Stimulated activated memory B cell treated with anti-CD40 and anti-IgM and Interleukin-4, amounts not matched to agents 10 μg/mL and 1 μg/mL and 100 μg/mL, for 72 hours (primary cell): ENCODE data around the gene ERG28.
A peak's percentile ranks its signal among the peaks of the same experiment; 100 is the strongest.
"Not testable (repeated sequence)": the region's sequence is repeated elsewhere in the genome, so short reads cannot be mapped to it uniquely, and the experiment has no call there.

Experiments used
- ATAC-seq: fragments of 150-1000 bp; cut with Tn5 transposase; 2 replicates; pipeline ENCODE4 v1.10.0; 2021
- H3K27ac Mint-ChIP-seq: one replicate; pipeline ENCODE4 v1.8.0; 2022; ENCODE audit warnings: mild to moderate bottlenecking, mixed read lengths
- H3K27me3 Mint-ChIP-seq: one replicate; pipeline ENCODE4 v1.8.0; 2022; ENCODE audit warnings: mixed read lengths
- H3K36me3 Mint-ChIP-seq: one replicate; pipeline ENCODE4 v1.8.0; 2022; ENCODE audit warnings: mixed read lengths
- H3K4me1 Mint-ChIP-seq: one replicate; pipeline ENCODE4 v1.8.0; 2022; ENCODE audit warnings: mixed read lengths
- H3K4me3 Mint-ChIP-seq: one replicate; pipeline ENCODE4 v1.8.0; 2022; ENCODE audit warnings: mild to moderate bottlenecking, moderate library complexity, mixed read lengths
- H3K9me3 Mint-ChIP-seq: one replicate; pipeline ENCODE4 v1.8.0; 2022; ENCODE audit warnings: mixed read lengths

The ERG28 gene, protein sequence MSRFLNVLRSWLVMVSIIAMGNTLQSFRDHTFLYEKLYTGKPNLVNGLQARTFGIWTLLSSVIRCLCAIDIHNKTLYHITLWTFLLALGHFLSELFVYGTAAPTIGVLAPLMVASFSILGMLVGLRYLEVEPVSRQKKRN

DNA sequence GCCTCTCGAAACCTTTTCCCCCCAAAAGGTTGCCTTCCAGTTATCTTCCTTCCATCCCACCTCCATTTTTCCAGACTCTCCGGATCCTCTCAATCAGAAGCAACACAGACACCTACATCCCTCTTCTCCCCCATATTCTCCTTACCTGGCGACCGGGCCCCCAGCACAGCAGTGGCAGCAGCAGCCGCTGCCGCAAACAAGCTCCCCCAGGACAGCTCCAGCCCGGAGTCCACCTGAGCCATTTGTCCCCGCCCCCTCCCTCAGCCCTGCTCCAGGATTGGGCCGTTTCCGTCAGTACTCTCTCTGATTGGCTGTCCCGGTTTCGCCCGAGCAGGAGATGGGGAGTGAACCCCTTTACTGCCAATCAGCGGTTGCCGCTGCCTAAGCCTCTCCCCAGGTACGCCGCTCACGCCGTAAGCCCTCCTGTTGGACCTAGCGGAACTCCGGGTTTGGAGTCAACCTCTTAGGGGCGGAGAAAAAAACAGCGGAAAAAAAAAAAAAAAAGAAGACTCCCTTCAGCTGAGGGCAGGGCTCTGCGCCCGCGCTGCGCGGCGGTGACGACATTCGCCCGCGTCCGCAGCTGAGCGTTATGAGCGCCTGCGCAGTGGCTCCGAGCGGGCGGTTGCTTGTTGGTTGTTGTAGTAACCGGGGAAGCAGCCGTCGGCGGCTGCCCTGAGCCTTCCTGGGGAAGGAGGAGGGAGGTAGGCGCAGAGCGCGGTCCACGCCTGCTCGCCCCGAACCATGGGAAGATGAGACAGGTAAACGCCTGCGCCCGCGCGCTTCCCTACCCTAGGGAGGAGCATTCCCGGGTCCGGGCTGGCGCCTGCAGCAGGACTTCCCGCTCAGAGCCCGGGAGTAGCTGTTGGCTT, at the start of gene ERG28, which contains the start of gene TTLL5:
ERG28 (minus strand) TSS at position 247 of the 869 bp plus-strand sequence. CDS start 3,374 bp downstream, outside the sequence.
TTLL5 (plus strand) TSS at position 617 of the 869 bp plus-strand sequence. CDS start 1,904 bp downstream, outside the sequence.
- peak; percentile 99 for ATAC-seq
- Mint-ChIP-seq H3K4me3 (peak within 1 kb of the TSS; percentile 93), H3K27ac (peak within 1 kb of the TSS; percentile 88), H3K9me3 (no peaks in the 10 kb centered on the region), H3K36me3 (no peaks in the 10 kb centered on the region), H3K4me1 (peaks cover 22% of the 10 kb centered on the region), H3K27me3 (no peaks in the 10 kb centered on the region)

DNA sequence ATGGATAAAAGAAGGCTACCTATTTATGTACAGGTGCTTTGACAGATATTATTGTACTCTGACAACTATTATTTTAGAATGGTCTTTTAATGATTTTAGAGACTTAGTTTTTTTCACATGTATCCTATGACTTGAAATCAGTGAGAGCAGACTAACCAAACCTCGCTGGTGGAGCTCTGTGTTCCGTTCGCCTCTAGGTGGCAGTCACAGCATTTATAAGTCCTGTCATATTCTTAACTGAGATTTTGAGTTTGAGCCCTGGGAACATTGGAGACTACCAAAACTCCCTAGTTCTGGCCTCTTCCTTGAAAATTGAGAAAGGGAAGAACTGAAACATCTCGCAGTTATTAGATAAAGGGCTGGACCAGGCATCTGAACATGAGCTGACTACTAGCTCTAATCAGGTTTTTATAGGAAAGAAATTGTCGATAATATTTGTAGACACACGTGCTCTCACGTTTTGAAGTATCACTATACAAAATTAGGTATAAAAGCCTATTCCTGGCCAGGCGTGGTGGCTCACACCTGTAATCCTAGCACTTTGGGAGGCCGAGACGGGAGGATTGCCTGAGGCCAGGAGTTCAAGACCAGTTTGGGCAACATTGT, 48.6 kb upstream of the ERG28 start:
- Mint-ChIP-seq H3K27me3 (no peaks in the 10 kb centered on the region), H3K4me3 (no peak overlapping the region), H3K36me3 (peaks cover 25% of the 10 kb centered on the region), H3K9me3 (no peaks in the 10 kb centered on the region), H3K27ac (no peak overlapping the region), H3K4me1 (no peaks in the 10 kb centered on the region)
- peak; percentile 72 for ATAC-seq

DNA sequence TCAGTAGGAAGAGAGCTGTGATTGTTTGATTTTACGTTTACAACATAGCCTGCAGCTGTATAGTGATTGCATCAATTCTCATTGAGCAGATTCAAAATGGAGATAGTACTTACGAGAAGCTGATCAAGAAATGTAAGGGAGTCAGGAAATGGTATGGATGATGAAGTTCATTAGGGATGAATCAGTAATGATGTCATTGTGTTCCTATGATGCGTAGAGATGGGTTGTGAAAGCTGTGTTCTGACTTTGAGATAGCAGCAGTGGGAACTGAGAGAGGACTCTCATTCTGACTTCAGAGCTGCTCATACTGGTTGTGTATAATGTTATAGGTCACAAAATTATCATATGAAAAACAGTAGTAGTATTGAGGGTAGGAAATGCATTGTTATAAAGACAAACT, 44.3 kb upstream of the ERG28 start:
- no peak for ATAC-seq
- no peaks in the 10 kb centered on the region for H3K27me3 Mint-ChIP-seq

DNA sequence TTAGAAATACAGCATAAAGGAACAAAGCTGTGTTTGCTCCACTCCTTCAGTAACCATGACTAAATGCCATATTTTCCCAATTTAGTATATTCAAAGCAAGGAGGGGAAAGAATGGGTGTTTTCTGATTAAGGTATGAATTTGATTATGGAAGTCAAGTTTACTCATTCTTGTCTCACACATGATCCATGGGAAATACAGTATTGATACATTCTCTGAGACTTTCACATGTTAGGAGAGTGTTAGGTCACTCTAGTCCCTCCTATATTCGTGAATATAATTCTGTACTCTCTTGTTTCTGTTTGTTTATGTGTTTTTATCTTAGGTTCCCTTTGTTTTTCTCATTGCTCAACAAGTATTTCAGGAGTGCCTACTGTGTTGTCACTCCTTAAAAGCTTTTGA, 42.8 kb upstream of the ERG28 start:
- Mint-ChIP-seq H3K4me1 (no peaks in the 10 kb centered on the region), H3K36me3 (peaks cover 66% of the 10 kb centered on the region), H3K9me3 (no peaks in the 10 kb centered on the region), H3K27me3 (no peaks in the 10 kb centered on the region), H3K4me3 (no peak overlapping the region), H3K27ac (no peak overlapping the region)
- no peak for ATAC-seq

More for the DNA sequence above, 44.3 kb upstream of the ERG28 start:
- Mint-ChIP-seq H3K36me3 (peaks cover 51% of the 10 kb centered on the region), H3K4me3 (no peak overlapping the region), H3K9me3 (no peaks in the 10 kb centered on the region), H3K4me1 (no peaks in the 10 kb centered on the region), H3K27ac (no peak overlapping the region)

DNA sequence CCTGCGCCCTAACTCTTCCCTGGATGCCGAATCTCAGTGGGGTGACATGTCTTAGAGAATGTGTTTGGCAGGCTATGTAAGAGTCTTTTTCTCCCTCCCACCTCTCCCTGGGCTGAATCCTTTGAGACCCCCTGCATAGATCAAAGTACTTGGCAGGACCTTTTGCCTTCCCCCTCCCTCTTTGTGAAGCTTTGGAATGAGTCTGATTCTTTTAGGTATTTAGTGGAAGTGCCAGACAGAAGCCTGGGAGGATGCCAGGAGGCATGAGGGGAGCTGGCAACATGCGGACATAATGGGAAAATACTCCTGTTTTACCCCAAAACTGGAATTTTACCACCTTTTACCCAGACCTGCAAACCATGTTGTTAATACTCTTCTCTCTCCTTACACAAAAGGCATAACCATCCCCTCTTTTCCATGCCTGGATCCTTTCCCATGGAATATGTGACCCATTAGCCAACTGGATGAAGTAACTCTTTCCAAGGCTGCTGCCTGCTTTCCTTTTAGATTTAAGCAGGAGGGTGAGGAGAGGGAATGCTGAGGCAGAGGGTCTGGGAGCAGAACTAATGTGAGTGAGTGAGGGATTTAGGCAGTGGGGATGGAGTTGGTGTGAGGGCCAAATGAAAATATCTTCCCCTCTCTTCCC, 42.1 kb upstream of the ERG28 start:
- peaks cover 71% of the 10 kb centered on the region for H3K36me3 Mint-ChIP-seq
- no peak overlapping the region for H3K27ac Mint-ChIP-seq
- no peaks in the 10 kb centered on the region for H3K27me3 Mint-ChIP-seq
- no peak overlapping the region for H3K4me3 Mint-ChIP-seq
- ATAC-seq = no peak
- no peaks in the 10 kb centered on the region for H3K9me3 Mint-ChIP-seq
- H3K4me1 Mint-ChIP-seq = no peaks in the 10 kb centered on the region

DNA sequence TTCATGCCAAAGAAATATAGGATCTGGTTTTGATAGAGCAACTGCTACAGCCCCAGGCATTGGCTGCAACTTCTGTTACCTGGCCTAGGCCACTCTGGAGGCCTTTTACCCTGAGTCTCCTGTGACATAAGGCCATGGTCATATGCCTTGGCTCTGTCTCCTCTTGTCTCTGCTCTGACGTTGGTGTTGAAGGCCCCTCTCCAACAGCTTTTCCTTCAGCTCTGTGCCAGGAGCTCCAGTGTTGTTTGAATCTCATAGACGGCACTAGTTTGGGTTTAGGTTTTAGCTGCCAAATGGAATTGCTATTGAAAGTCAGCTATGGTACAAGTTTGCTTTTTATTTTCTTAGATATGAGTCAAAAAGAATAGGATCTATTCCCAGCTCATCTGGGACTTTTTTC, 41.4 kb upstream of the ERG28 start:
- Mint-ChIP-seq H3K9me3 (no peaks in the 10 kb centered on the region), H3K27ac (no peak overlapping the region), H3K4me3 (no peak overlapping the region), H3K27me3 (no peaks in the 10 kb centered on the region), H3K36me3 (peaks cover 74% of the 10 kb centered on the region), H3K4me1 (peaks cover 5% of the 10 kb centered on the region)
- no peak for ATAC-seq

DNA sequence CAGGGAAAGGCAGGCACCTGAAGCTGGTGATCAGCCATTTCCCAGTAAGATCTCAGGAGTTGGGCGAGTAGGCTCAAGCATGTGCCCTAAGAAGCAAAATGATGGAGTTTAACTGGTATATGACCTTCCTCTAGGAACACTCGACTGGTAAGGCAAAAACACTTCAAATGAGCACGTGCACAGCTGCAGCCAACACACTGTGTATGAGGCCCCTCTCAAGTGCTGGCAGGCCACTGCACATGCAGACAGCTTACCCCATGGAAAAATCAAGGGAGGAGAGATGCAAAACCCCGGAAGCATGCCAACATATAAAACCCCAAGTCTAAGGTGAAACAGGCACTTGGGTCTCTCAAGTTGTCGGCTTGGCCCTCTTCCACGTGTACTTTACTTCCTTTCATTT, 39.6 kb upstream of the ERG28 start:
- Mint-ChIP-seq H3K36me3 (peaks cover 84% of the 10 kb centered on the region), H3K27me3 (no peaks in the 10 kb centered on the region), H3K9me3 (peaks cover 2% of the 10 kb centered on the region), H3K4me3 (no peak overlapping the region), H3K4me1 (peaks cover 6% of the 10 kb centered on the region), H3K27ac (no peak overlapping the region)
- ATAC-seq = no peak

DNA sequence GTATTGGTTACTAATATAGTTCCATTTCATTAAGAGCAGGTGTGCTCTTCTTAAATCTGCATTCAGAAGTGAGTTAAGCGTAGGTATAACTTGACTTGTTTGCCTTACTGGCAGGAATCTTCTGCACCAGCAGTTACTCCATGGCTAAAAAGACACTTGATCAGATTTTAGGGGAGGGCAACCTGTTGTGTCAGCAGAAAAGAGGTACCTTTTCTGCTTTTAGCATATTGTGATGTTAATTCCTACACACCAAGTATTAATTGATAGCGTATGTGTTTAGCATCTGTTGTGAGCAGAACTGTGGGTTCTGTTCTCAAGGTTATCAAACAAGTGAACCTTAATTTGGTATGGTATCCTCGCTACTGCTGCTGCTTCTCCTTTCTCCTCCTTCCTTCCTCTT, 38.7 kb upstream of the ERG28 start:
- ATAC-seq = no peak
- Mint-ChIP-seq H3K4me3 (no peak overlapping the region), H3K4me1 (peaks cover 6% of the 10 kb centered on the region), H3K27ac (no peak overlapping the region), H3K36me3 (peaks cover 84% of the 10 kb centered on the region), H3K27me3 (no peaks in the 10 kb centered on the region), H3K9me3 (peaks cover 2% of the 10 kb centered on the region)

DNA sequence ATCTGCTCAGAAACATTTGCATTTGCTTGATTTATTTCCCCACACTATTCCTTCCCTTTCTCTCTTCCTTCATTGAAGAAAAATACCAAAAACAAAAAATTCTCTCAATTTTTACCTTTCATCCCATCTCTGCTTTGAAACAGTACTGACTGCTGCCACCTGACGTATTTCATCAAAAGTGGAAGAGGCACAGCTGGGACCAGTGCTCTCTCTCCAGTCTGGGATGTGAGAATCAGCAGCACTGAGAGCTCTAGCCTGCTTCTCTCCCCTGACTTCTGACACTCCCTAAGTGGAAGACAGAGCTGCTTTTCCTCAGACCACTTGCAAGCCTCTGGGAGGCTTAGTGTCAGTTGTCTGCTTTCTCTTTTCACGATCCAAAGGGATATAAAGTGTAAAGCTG, 37.2 kb upstream of the ERG28 start:
- no peaks in the 10 kb centered on the region for H3K27me3 Mint-ChIP-seq
- ATAC-seq = no peak
- no peak overlapping the region for H3K4me3 Mint-ChIP-seq
- peaks cover 3% of the 10 kb centered on the region for H3K9me3 Mint-ChIP-seq
- peaks cover 90% of the 10 kb centered on the region for H3K36me3 Mint-ChIP-seq
- H3K27ac Mint-ChIP-seq = peak overlapping the region; percentile 27
- peaks cover 6% of the 10 kb centered on the region for H3K4me1 Mint-ChIP-seq

DNA sequence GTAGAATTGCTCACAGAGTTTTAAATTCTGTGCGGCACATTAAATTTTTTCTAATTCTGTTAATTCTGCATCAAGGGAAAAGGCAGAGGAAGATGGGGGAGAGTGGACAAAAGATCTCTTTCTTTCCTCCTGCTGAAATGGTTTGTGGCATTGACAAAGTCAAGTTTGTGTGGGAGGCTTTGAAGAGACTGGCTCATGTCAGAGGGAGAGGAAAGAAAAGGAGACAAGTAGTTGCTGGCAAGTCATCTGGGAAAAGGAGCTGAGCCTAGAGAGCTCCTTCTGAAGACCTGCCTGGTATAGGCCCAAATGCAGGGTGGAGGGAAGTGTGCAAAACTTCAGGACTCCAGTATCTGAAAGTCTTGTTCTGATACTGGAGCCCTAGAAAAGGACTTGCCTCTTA, 36.7 kb upstream of the ERG28 start:
- no peak overlapping the region for H3K4me3 Mint-ChIP-seq
- no peak for ATAC-seq
- peak overlapping the region; percentile 27 for H3K27ac Mint-ChIP-seq
- peaks cover 6% of the 10 kb centered on the region for H3K4me1 Mint-ChIP-seq
- peaks cover 6% of the 10 kb centered on the region for H3K9me3 Mint-ChIP-seq
- no peaks in the 10 kb centered on the region for H3K27me3 Mint-ChIP-seq
- H3K36me3 Mint-ChIP-seq = peaks cover 91% of the 10 kb centered on the region

DNA sequence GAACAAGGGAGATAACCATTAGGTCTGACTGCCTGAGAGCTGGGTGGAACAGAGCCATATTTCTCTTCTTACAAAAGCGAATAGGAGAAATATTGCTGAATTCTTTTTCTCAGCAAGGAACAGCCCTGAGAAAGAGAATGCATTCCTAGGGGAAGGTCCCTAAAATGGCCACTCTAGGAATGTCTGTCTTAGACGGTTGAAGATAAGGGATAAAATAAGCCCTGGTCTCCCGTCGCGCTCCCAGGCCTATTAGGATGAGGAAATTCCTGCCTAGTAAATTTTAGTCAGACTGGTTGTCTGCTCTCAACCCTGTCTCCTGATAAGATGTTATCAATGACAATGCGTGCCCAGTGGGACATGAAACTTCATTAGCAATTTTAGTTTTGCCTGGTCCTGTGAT, 34.3 kb upstream of the ERG28 start:
- H3K9me3 Mint-ChIP-seq, H3K4me3 Mint-ChIP-seq, H3K27ac Mint-ChIP-seq, H3K4me1 Mint-ChIP-seq, ATAC-seq, H3K27me3 Mint-ChIP-seq: not testable (repeated sequence)
- peaks cover 94% of the 10 kb centered on the region for H3K36me3 Mint-ChIP-seq

DNA sequence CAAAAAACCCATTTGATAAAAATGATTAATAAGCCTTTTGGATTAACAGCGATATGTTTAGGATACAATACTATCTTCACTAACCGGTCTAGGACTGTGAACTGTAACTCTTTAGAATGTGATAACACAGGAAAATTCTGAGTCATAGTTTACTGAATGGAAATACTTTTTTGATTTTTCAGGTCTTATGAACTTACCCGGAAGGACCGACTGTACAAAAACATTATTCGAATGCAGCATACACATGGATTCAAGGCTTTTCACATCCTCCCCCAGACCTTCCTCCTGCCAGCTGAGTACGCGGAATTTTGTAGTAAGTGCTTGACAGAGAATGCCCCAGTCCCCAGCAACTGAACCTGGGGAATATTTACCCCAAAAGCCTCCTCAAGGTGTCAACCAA, 29.3 kb upstream of the ERG28 start:
- ATAC-seq = no peak
- no peak overlapping the region for H3K4me3 Mint-ChIP-seq
- H3K36me3 Mint-ChIP-seq = peaks cover 55% of the 10 kb centered on the region
- H3K4me1 Mint-ChIP-seq = no peaks in the 10 kb centered on the region
- no peaks in the 10 kb centered on the region for H3K27me3 Mint-ChIP-seq
- H3K27ac Mint-ChIP-seq = no peak overlapping the region
- peaks cover 4% of the 10 kb centered on the region for H3K9me3 Mint-ChIP-seq

DNA sequence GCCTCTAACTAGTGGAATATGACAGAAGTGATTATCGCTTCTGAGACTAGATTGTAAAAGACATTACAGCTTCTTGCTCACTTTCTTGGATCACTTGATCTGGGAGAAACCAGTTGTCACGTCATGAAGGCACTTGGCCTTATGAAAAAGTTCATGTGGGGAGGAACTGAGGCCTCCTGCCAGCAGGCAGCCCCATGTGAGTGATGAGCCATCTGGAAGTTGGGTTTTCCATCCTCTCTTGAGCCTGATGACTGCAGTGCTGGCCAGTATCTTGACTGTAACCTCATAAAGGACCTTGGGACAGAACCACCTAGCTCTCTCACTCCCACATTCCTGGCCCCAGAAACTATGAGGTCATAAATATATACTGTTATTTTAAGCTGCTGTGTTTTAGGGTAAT, 28.3 kb upstream of the ERG28 start:
- peaks cover 4% of the 10 kb centered on the region for H3K9me3 Mint-ChIP-seq
- no peaks in the 10 kb centered on the region for H3K27me3 Mint-ChIP-seq
- no peak overlapping the region for H3K27ac Mint-ChIP-seq
- no peak for ATAC-seq
- H3K36me3 Mint-ChIP-seq = peaks cover 54% of the 10 kb centered on the region
- no peaks in the 10 kb centered on the region for H3K4me1 Mint-ChIP-seq
- no peak overlapping the region for H3K4me3 Mint-ChIP-seq

DNA sequence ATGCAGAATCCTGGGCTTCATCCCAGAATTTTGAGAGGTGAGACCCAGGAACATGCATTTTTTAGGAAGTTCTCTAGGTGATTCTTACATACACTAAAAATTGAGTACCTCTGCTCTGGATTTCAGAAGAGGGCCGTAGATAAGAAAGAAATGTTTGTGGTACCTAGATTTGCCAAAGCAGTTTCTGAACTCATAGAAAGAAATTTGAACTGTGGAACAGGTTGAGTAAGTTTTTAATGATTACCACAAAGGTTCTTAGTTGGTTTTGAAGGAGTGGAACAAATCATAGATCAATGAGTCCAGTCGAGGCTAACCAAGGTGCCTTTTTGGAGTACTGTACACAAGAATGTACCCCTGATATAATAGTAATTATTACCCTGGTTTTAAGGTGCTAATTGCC, 25.2 kb upstream of the ERG28 start:
- ATAC-seq = no peak
- H3K4me1 Mint-ChIP-seq = no peaks in the 10 kb centered on the region

DNA sequence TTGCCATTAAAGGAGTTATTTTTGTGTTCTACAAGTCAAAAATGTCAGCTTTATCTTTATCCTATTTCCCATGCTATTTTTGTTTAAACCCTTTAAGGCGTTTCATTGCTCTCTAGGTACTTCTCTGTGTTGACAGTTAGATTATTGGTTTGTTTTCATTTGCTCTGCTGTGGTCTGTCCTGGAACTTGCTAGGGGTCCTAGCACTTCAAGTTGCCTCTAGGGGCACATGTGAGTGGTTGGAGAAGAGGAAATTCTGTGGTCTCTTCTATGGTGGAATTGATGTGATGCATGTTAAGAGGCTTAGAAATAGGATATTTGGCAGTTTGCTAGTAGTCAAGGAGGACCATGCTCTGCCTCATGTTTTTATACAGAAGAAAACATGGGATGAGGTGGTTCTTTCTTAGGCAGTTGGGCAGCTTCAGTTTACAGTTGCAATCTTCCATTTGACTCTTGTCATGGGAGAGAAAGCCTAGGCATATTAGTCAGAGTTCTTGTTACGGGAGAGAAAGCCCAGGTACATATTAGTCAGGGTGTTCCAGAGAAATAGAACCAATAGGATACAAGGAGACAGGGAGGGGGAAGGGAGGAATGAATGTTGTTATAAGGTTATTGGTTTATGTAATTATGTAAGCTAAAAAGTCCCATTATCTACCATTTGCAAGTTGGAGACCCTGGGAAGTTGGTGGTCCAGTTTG, 14.7 kb upstream of the ERG28 start:
- H3K27me3 Mint-ChIP-seq = no peaks in the 10 kb centered on the region
- ATAC-seq = no peak
- H3K27ac Mint-ChIP-seq = no peak overlapping the region
- H3K36me3 Mint-ChIP-seq = peaks cover 58% of the 10 kb centered on the region
- peaks cover 10% of the 10 kb centered on the region for H3K4me1 Mint-ChIP-seq
- peaks cover 5% of the 10 kb centered on the region for H3K9me3 Mint-ChIP-seq
- no peak overlapping the region for H3K4me3 Mint-ChIP-seq

More for the DNA sequence above, 25.2 kb upstream of the ERG28 start:
- no peaks in the 10 kb centered on the region for H3K9me3 Mint-ChIP-seq
- H3K27me3 Mint-ChIP-seq = no peaks in the 10 kb centered on the region
- no peak overlapping the region for H3K4me3 Mint-ChIP-seq
- H3K27ac Mint-ChIP-seq = no peak overlapping the region
- H3K36me3 Mint-ChIP-seq = peaks cover 53% of the 10 kb centered on the region
